H9 (cell line): ENCODE data around the gene SH3TC1. TPM values are rescaled to one million over a fixed set of nuclear protein-coding genes. Genes with fewer than 3 reads are reported as not detected.

ENCODE experiments used
- DNase-seq: peaks from one replicate; pipeline ENCODE4 v3.0.0-alpha.2; 2017
- H2AFZ ChIP-seq: one replicate; pipeline ENCODE4 v1.6.1; 2013; ENCODE audit warnings: mild to moderate bottlenecking, low read length, control low read depth, moderate library complexity
- H2AK5ac ChIP-seq: 2 replicates; pipeline ENCODE4 v1.6.1; 2013; ENCODE audit warnings: low read length, control low read depth, mixed read lengths; ENCODE audit not compliant: insufficient read length
- H2BK120ac ChIP-seq: one replicate; pipeline ENCODE4 v1.6.1; 2013; ENCODE audit warnings: low read depth, mild to moderate bottlenecking, low read length, control low read depth, inconsistent platforms; ENCODE audit not compliant: poor library complexity, severe bottlenecking
- H2BK12ac ChIP-seq: 2 replicates; pipeline ENCODE4 v1.6.1; 2013; ENCODE audit warnings: low read length, control low read depth, mixed read lengths, low read depth; ENCODE audit not compliant: insufficient read length
- H2BK15ac ChIP-seq: 2 replicates; pipeline ENCODE4 v1.6.1; 2013; ENCODE audit warnings: low read depth, low read length, control low read depth
- H2BK20ac ChIP-seq: one replicate; pipeline ENCODE4 v1.6.1; 2013; ENCODE audit warnings: low read depth, mild to moderate bottlenecking, low read length, control low read depth, inconsistent platforms; ENCODE audit not compliant: poor library complexity, severe bottlenecking
- H2BK5ac ChIP-seq: 2 replicates; pipeline ENCODE4 v1.6.1; 2013; ENCODE audit warnings: low read length, control low read depth, mixed read lengths; ENCODE audit not compliant: insufficient read length
- H3K14ac ChIP-seq: 2 replicates; pipeline ENCODE4 v1.6.1; 2013; ENCODE audit warnings: low read length, control low read depth; ENCODE audit not compliant: insufficient read depth
- H3K18ac ChIP-seq: 2 replicates; pipeline ENCODE4 v1.6.1; 2013; ENCODE audit warnings: low read depth, mild to moderate bottlenecking, mixed read lengths, low read length, control low read depth; ENCODE audit not compliant: insufficient read length
- H3K23ac ChIP-seq: 2 replicates; pipeline ENCODE4 v1.6.1; 2013; ENCODE audit warnings: low read length, control low read depth, mixed read lengths, low read depth; ENCODE audit not compliant: insufficient read length
- H3K23me2 ChIP-seq: 2 replicates; pipeline ENCODE4 v1.6.1; 2013; ENCODE audit warnings: low read depth, mild to moderate bottlenecking, mixed read lengths, low read length, control low read depth; ENCODE audit not compliant: insufficient read length, poor library complexity, severe bottlenecking
- H3K27ac ChIP-seq: 2 replicates; pipeline ENCODE4 v1.5.1; 2013; ENCODE audit warnings: low read length, control low read depth, mixed read lengths, low read depth; ENCODE audit not compliant: insufficient read length
- H3K27me3 ChIP-seq: 2 replicates; pipeline ENCODE4 v1.6.1; 2013; ENCODE audit warnings: low read length, control low read depth, inconsistent platforms; ENCODE audit not compliant: insufficient read depth
- H3K4ac ChIP-seq: 2 replicates; pipeline ENCODE4 v1.6.1; 2013; ENCODE audit warnings: low read depth, mild to moderate bottlenecking, control low read depth, inconsistent platforms, low read length, moderate library complexity
- H3K4me1 ChIP-seq: 2 replicates; pipeline ENCODE4 v1.6.1; 2013; ENCODE audit warnings: low read length, control low read depth, inconsistent platforms; ENCODE audit not compliant: insufficient read depth
- H3K4me2 ChIP-seq: 2 replicates; pipeline ENCODE4 v1.6.1; 2013; ENCODE audit warnings: low read length, control low read depth, mixed read lengths; ENCODE audit not compliant: insufficient read length, insufficient read depth
- H3K56ac ChIP-seq: 2 replicates; pipeline ENCODE4 v1.6.1; 2013; ENCODE audit warnings: low read depth, mild to moderate bottlenecking, mixed read lengths, low read length, control low read depth; ENCODE audit not compliant: insufficient read length
- H3K79me1 ChIP-seq: 2 replicates; pipeline ENCODE4 v1.6.1; 2013; ENCODE audit warnings: low read depth, mild to moderate bottlenecking, moderate library complexity, low read length, control low read depth, inconsistent platforms; ENCODE audit not compliant: insufficient read depth, poor library complexity, severe bottlenecking
- H3K79me2 ChIP-seq: 2 replicates; pipeline ENCODE4 v1.6.1; 2013; ENCODE audit warnings: low read length, control low read depth, inconsistent platforms; ENCODE audit not compliant: insufficient read depth
- H3K9ac ChIP-seq: 2 replicates; pipeline ENCODE4 v1.6.1; 2013; ENCODE audit warnings: low read length, control low read depth, mixed read lengths; ENCODE audit not compliant: insufficient read length; ENCODE audit errors: extremely low read depth
- H3K9me3 ChIP-seq: one replicate; pipeline ENCODE4 v1.6.1; 2013; ENCODE audit warnings: low read depth, low read length, inconsistent platforms; ENCODE audit not compliant: control insufficient read depth
- H3T11ph ChIP-seq: one replicate; pipeline ENCODE4 v1.6.1; 2013; ENCODE audit warnings: mild to moderate bottlenecking, low read length, control low read depth, inconsistent platforms
- H4K20me1 ChIP-seq: one replicate; pipeline ENCODE4 v1.6.1; 2013; ENCODE audit not compliant: control insufficient read depth, insufficient read length, insufficient read depth
- H4K5ac ChIP-seq: 2 replicates; pipeline ENCODE4 v1.6.1; 2013; ENCODE audit warnings: low read depth, mild to moderate bottlenecking, mixed read lengths, low read length, control low read depth; ENCODE audit not compliant: insufficient read length
- H4K8ac ChIP-seq: replicated peaks from 2 replicates; pipeline ENCODE4 v1.6.1; 2013; ENCODE audit warnings: low read length, control low read depth, mixed read lengths, low read depth; ENCODE audit not compliant: insufficient read length
- H4K91ac ChIP-seq: 2 replicates; pipeline ENCODE4 v1.6.1; 2013; ENCODE audit warnings: low read depth, mild to moderate bottlenecking, moderate library complexity, mixed read lengths, low read length, control low read depth; ENCODE audit not compliant: insufficient read length
- H3K27ac Mint-ChIP-seq, 3 experiments: 2 replicates in 2 of 3; 3 replicates in 1 of 3; pipeline ENCODE4 v1.8.0; 2020 to 2021; ENCODE audit warnings: mixed read lengths in 3 of 3, mild to moderate bottlenecking in 1 of 3, moderate library complexity in 1 of 3
- H3K27me3 Mint-ChIP-seq: 2 replicates; pipeline ENCODE4 v1.8.0; 2021; ENCODE audit warnings: low read depth, mild to moderate bottlenecking, moderate library complexity, mixed read lengths
- H3K36me3 Mint-ChIP-seq, 3 experiments: 2 replicates in 2 of 3; 3 replicates in 1 of 3; pipeline ENCODE4 v1.8.0; 2020 to 2021; ENCODE audit warnings: low read depth in 3 of 3, mixed read lengths in 3 of 3; ENCODE audit not compliant: insufficient read depth in 1 of 3
- H3K4me1 Mint-ChIP-seq, 2 experiments: 2 replicates each; pipeline ENCODE4 v1.8.0; 2020; ENCODE audit warnings: mixed read lengths in 2 of 2
- H3K4me3 Mint-ChIP-seq, 2 experiments: 2 replicates in 1 of 2; 3 replicates in 1 of 2; pipeline ENCODE4 v1.8.0; 2020 to 2021; ENCODE audit warnings: mild to moderate bottlenecking in 2 of 2, mixed read lengths in 2 of 2, moderate library complexity in 1 of 2
- H3K9me3 Mint-ChIP-seq, 2 experiments: 2 replicates in 1 of 2; 3 replicates in 1 of 2; pipeline ENCODE4 v1.8.0; 2020; ENCODE audit warnings: mild to moderate bottlenecking in 2 of 2, mixed read lengths in 2 of 2, moderate library complexity in 1 of 2
- CTCF ChIP-seq: fragments of 200-600 bp; sonication (generic); conservative IDR thresholded peaks from 3 replicates; pipeline ENCODE4 v1.8.0; 2021; ENCODE audit warnings: antibody characterized with exemption, mild to moderate bottlenecking
- WGBS: extraction: QIAGEN DNeasy Blood & Tissue Kit; methylation state at CpG from one replicate; pipeline ENCODE4 v1.1.7; 2013; ENCODE audit warnings: missing lambda C conversion rate, low lambda C conversion rate, mixed read lengths; ENCODE audit not compliant: insufficient read length; ENCODE audit errors: extremely low coverage; 5-methylcytosine and 5-hydroxymethylcytosine counted together
- total RNA-seq: library from RNA; stranded (reverse); gene quantifications from 2 replicates; pipeline ENCODE4 v1.2.1, GENCODE V29; 2021

Gene SH3TC1
- total RNA-seq, 1 experiment from 2014 or later = 0.74 TPM

- Histone ChIP-seq H4K91ac (no peak overlapping the region), H2BK12ac (no peak overlapping the region), H3K9me3 (no peaks in the 10 kb centered on the region), H3K27ac (no peak overlapping the region), H3K18ac (no peak overlapping the region), H3K56ac (no peak overlapping the region), H3K79me1 (no peaks in the 10 kb centered on the region), H3K4me1 (no peaks in the 10 kb centered on the region), H4K20me1 (no peaks in the 10 kb centered on the region), H3K9ac (no peak overlapping the region), H3K14ac (no peak overlapping the region), H3K23me2 (no peaks in the 10 kb centered on the region), H2AK5ac (no peak overlapping the region), H3K79me2 (no peaks in the 10 kb centered on the region), H3K4me2 (no peak overlapping the region), H2AFZ (no peak overlapping the region), H2BK120ac (no peak overlapping the region), H2BK15ac (no peak overlapping the region), H3K23ac (no peak overlapping the region), H2BK20ac (no peak overlapping the region), H3K4ac (no peak overlapping the region), H4K8ac (no peak overlapping the region), H3K27me3 (no peaks in the 10 kb centered on the region), H2BK5ac (no peak overlapping the region), H4K5ac (no peak overlapping the region), H3T11ph (no peak overlapping the region)
- Mint-ChIP-seq H3K4me1 (peaks cover 6 to 9% of the 10 kb centered on the region in 2 experiments; a peak in 3 of 4 replicates), H3K27me3 (no peaks in the 10 kb centered on the region), H3K4me3 (no peak overlapping the region), H3K36me3 (no peaks in the 10 kb centered on the region), H3K27ac (peak overlapping the region; percentile 2 to 42 (median 3); a peak in 3 of 7 replicates), H3K9me3 (no peaks in the 10 kb centered on the region)
- WGBS = no CpG with 5 or more reads among the region's 18 CpGs
- no peak for DNase-seq
- peak; percentile 13; the same call in 1 of the 3 replicates for TF ChIP-seq CTCF
These were observed 6.0 kb upstream of the SH3TC1 start for GRCh38 chr4:8192748-8193738.
